Measurements from ENCODE around the gene ELMOD1.

- no peak for TF ChIP-seq POLR2A (IDR thresholded peaks at IDR 0.05; ENCODE audit: low read depth, low read length)
- no peak for TF ChIP-seq RCOR1 (IDR thresholded peaks at IDR 0.05; ENCODE audit: insufficient replicate concordance, low read length)
- no peak for TF ChIP-seq CTCF (conservative IDR thresholded peaks at IDR 0.05; ENCODE audit: low read depth, low read length)
- TF ChIP-seq CEBPB (IDR thresholded peaks at IDR 0.05; ENCODE audit: low read depth, low read length): no peak
- TF ChIP-seq RFX5 (IDR thresholded peaks at IDR 0.05; ENCODE audit: low read depth, low read length): no peak
- no peak for TF ChIP-seq MXI1 (IDR thresholded peaks at IDR 0.05; ENCODE audit: borderline replicate concordance, low read depth, low read length)
- no peak for TF ChIP-seq MAFK (IDR thresholded peaks at IDR 0.05; ENCODE audit: low read depth, low read length)
- TF ChIP-seq USF2 (IDR thresholded peaks at IDR 0.05; ENCODE audit: low read depth, low read length): no peak
- no peak for TF ChIP-seq SMC3 (IDR thresholded peaks at IDR 0.05; ENCODE audit: low read depth, low read length)
Measured at GRCh38 chr11:107711861-107712755, 121.2 kb downstream of the ELMOD1 start, which contains the start of gene SLN.
